Bronchial epithelial cell (primary cell): ENCODE data around the gene NECAP2. TPM values are rescaled to one million over a fixed set of nuclear protein-coding genes. Genes with fewer than 3 reads are reported as not detected.
"Not testable (repeated sequence)": the region's sequence is repeated elsewhere in the genome, so short reads cannot be mapped to it uniquely, and the experiment has no call there.

Experiments
- DNase-seq: peaks from one replicate; pipeline ENCODE4 v3.0.0-alpha.2; 2010; ENCODE audit warnings: low read depth
- FAIRE-seq: peaks from 2 replicates; lab custom pipeline; 2011; peaks lifted over from hg19 to GRCh38; lab: Jason Lieb, UNC
- H3K27me3 ChIP-seq: 2 replicates; pipeline ENCODE4 v1.5.1; 2011; ENCODE audit warnings: low read length; ENCODE audit not compliant: control insufficient read depth, insufficient read depth
- H3K36me3 ChIP-seq: 2 replicates; pipeline ENCODE4 v1.5.1; 2011; ENCODE audit warnings: low read length; ENCODE audit not compliant: control insufficient read depth, insufficient read depth
- H3K4me3 ChIP-seq: 2 replicates; pipeline ENCODE4 v1.5.1; 2011; ENCODE audit warnings: mild to moderate bottlenecking, low read depth, low read length, control low read depth
- CTCF ChIP-seq: IDR thresholded peaks from 2 replicates; pipeline ENCODE4 v1.5.1; 2011; ENCODE audit warnings: mild to moderate bottlenecking, moderate library complexity, low read length, control low read depth, inconsistent platforms; ENCODE audit not compliant: insufficient read depth, severe bottlenecking
- total RNA-seq: library from RNA; depleted of rRNA; stranded (reverse); fragments of >200 nt; gene quantifications from 2 replicates; pipeline ENCODE4 v1.2.1, GENCODE V29; 2014

Gene NECAP2
- total RNA-seq, 1 donor from 2014 or later: 87.7 TPM

- DNase-seq (no peak), FAIRE-seq (no peak)
- Histone ChIP-seq H3K36me3 (no peaks in the 10 kb centered on the region), H3K27me3 (no peaks in the 10 kb centered on the region), H3K4me3 (no peak overlapping the region)
- TF ChIP-seq CTCF: no peak
These were observed 28.0 kb downstream of the NECAP2 start for GRCh38 chr1:16468558-16468957.

GRCh38 chr1:16474166-16474800 lies 33.8 kb downstream of the NECAP2 start:
- no peak for TF ChIP-seq CTCF
- DNase-seq (no peak), FAIRE-seq (no peak)
- peaks cover 9% of the 10 kb centered on the region for H3K36me3 ChIP-seq
- no peaks in the 10 kb centered on the region for H3K27me3 ChIP-seq
- no peak overlapping the region for H3K4me3 ChIP-seq

- DNase-seq, H3K36me3 ChIP-seq, H3K4me3 ChIP-seq, FAIRE-seq, H3K27me3 ChIP-seq: not testable (repeated sequence)
- peak; percentile 3 for TF ChIP-seq CTCF
These were observed 34.4 kb downstream of the NECAP2 start for GRCh38 chr1:16474891-16475290.

GRCh38 chr1:16475771-16476770 lies 35.5 kb downstream of the NECAP2 start:
- H3K4me3 ChIP-seq, DNase-seq, H3K27me3 ChIP-seq, FAIRE-seq: not testable (repeated sequence)
- peaks cover 11% of the 10 kb centered on the region for H3K36me3 ChIP-seq

- no peak for TF ChIP-seq CTCF
- Histone ChIP-seq H3K27me3 (no peaks in the 10 kb centered on the region), H3K4me3 (no peak overlapping the region), H3K36me3 (peaks cover 11% of the 10 kb centered on the region)
- DNase-seq (no peak), FAIRE-seq (peak; percentile 23)
These were observed 37.6 kb downstream of the NECAP2 start for GRCh38 chr1:16478091-16478490.

GRCh38 chr1:16483146-16483545 lies 42.6 kb downstream of the NECAP2 start:
- FAIRE-seq, DNase-seq, H3K36me3 ChIP-seq, H3K27me3 ChIP-seq, H3K4me3 ChIP-seq: not testable (repeated sequence)

- H3K36me3 ChIP-seq, H3K4me3 ChIP-seq, DNase-seq, H3K27me3 ChIP-seq, FAIRE-seq: not testable (repeated sequence)
These were observed 43.3 kb downstream of the NECAP2 start for GRCh38 chr1:16483639-16484500.
